ENCODE data around the gene UCN3.

Gene UCN3, protein sequence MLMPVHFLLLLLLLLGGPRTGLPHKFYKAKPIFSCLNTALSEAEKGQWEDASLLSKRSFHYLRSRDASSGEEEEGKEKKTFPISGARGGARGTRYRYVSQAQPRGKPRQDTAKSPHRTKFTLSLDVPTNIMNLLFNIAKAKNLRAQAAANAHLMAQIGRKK

DNA sequence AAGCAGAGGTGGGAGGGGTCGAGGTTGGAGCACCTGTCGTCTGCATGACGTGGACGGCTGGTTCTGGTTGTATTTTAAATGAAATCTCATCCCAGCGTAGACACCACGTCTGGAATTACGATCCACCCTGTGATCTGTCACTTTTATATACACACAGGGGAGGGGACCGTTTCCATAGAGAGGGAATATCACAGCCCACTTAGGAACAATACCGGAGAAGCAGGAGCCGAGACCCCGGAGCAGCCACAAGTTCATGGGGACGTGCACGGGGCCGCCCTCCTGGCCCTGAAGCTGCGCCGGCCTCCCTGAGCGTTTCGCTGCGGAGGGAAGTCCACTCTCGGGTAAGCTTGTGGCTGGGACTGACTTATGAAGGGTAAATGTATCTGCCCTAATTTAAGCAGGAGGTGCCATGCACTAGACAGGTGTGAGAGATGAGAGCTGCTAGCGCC, at the start of gene UCN3:
TSS of gene UCN3 (plus strand) at position 77 of the 449 bp plus-strand sequence. CDS start 8,755 bp downstream, outside the sequence.
- Mint-ChIP-seq H3K4me3 (no peak within 1 kb of the TSS), H3K9me3 (peaks cover 7% of the 10 kb centered on the region), H3K4me1 (ENCODE audit: low read depth) (no peaks in the 10 kb centered on the region), H3K27ac (no peak within 1 kb of the TSS), H3K27me3 (ENCODE audit: low read depth) (peaks cover 26% of the 10 kb centered on the region), H3K36me3 (ENCODE audit: low read depth) (no peaks in the 10 kb centered on the region)
- DNase-seq (ENCODE audit: low spot score): no peak

DNA sequence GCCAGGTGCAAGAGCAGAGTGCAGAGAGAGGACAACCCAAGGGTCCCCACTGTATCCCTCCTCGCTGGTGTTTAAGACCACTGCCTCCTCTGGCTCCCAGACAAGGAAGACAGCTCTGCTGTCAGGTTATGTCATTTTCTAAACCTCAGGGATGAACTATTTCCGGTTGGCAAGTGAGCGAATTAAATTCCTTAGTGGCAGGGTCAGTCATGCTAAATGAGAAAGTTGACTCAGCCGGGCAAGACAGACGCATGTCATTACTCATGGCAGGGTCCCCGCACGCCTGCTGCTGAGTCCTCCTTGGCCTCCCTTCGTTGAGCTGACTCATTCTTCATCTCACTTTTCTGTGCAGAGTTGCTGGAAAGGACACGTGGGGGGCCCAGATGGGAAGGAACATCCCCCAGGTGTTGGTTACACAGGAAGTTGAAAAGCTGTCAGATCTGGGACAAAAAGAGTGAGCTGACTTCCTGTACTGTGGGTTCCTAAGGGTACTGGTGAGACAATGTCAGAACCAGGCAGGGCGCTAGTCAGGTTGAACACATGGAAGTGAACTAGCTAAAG, 47.1 kb upstream of the UCN3 start:
- peak overlapping the region; percentile 76 for H3K27ac Mint-ChIP-seq
- peaks cover 2% of the 10 kb centered on the region for H3K27me3 Mint-ChIP-seq (ENCODE audit: low read depth)
- H3K9me3 Mint-ChIP-seq: peaks cover 12% of the 10 kb centered on the region
- peak; percentile 71 for DNase-seq (ENCODE audit: low spot score)
- peaks cover 4% of the 10 kb centered on the region for H3K36me3 Mint-ChIP-seq (ENCODE audit: low read depth)
- H3K4me1 Mint-ChIP-seq (ENCODE audit: low read depth): peaks cover 30% of the 10 kb centered on the region
- peak overlapping the region; percentile 41 for H3K4me3 Mint-ChIP-seq

DNA sequence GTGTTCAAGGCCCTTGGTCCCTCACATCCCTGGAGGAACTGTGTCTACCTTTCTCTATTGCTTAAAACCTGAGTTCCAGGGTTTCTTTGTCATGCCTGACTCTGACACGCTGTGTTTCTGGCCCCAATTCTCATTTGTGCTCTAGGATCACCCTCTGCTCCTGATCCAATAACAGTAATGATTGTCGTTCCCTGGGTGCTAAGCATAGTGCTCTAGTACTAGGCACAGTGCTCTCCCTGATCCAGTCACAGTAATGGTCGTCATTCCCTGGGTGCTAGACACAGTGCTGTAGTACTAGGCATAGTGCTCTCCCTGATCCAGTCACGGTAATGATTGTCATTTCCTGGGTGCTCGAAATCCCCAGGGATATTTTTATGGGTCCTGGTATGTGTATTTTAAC, 46.6 kb upstream of the UCN3 start:
- H3K27ac Mint-ChIP-seq: peak overlapping the region; percentile 76
- no peak for DNase-seq (ENCODE audit: low spot score)
- peaks cover 30% of the 10 kb centered on the region for H3K4me1 Mint-ChIP-seq (ENCODE audit: low read depth)
- H3K4me3 Mint-ChIP-seq: peak overlapping the region; percentile 41
- peaks cover 10% of the 10 kb centered on the region for H3K9me3 Mint-ChIP-seq
- H3K27me3 Mint-ChIP-seq (ENCODE audit: low read depth): peaks cover 2% of the 10 kb centered on the region
- peaks cover 2% of the 10 kb centered on the region for H3K36me3 Mint-ChIP-seq (ENCODE audit: low read depth)

DNA sequence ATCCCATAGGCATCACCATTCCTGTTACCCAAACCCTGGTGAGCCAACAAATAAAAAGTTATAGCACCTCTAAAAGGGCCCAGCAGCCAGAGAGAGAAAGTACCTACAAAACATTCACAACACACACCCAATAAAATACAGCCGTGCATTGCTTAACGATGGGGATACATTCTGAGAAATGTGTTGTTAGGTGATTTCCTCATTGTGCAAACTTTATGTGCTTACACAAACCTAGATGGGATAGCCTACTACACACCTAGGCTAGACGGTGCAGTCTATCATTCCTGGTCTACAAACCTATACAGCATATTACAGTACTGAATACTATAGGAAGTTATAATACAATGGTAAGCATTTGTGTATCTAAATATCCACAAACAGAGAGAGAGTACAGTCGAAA, 44.9 kb upstream of the UCN3 start:
- peaks cover 20% of the 10 kb centered on the region for H3K4me1 Mint-ChIP-seq (ENCODE audit: low read depth)
- DNase-seq (ENCODE audit: low spot score): no peak
- no peak overlapping the region for H3K4me3 Mint-ChIP-seq
- H3K9me3 Mint-ChIP-seq: peaks cover 8% of the 10 kb centered on the region
- peaks cover 2% of the 10 kb centered on the region for H3K27me3 Mint-ChIP-seq (ENCODE audit: low read depth)
- peaks cover 1% of the 10 kb centered on the region for H3K36me3 Mint-ChIP-seq (ENCODE audit: low read depth)
- H3K27ac Mint-ChIP-seq: no peak overlapping the region

DNA sequence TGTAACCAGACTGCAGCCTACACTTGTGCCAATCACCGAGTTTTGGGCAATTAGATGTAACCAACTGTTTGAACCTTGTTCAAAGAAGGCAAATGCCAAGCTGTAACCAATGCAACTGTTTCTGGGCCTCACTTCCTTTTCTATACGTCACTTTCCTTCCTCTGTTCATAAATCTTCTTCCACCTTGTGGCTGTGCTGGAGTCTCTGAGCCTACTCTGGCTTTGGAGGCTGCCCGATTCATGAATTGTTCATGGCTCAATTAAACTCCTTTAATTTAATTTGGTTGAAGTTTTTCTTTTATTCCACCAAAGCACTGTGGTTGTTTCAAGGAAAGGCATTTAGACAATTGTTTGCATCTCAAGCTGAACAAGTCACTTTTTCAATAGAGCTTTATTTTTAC, 43.5 kb upstream of the UCN3 start:
- H3K9me3 Mint-ChIP-seq: peaks cover 8% of the 10 kb centered on the region
- H3K27me3 Mint-ChIP-seq (ENCODE audit: low read depth): peaks cover 2% of the 10 kb centered on the region
- no peak overlapping the region for H3K4me3 Mint-ChIP-seq
- H3K4me1 Mint-ChIP-seq (ENCODE audit: low read depth): peaks cover 20% of the 10 kb centered on the region
- no peak overlapping the region for H3K27ac Mint-ChIP-seq
- no peak for DNase-seq (ENCODE audit: low spot score)
- peaks cover 1% of the 10 kb centered on the region for H3K36me3 Mint-ChIP-seq (ENCODE audit: low read depth)

DNA sequence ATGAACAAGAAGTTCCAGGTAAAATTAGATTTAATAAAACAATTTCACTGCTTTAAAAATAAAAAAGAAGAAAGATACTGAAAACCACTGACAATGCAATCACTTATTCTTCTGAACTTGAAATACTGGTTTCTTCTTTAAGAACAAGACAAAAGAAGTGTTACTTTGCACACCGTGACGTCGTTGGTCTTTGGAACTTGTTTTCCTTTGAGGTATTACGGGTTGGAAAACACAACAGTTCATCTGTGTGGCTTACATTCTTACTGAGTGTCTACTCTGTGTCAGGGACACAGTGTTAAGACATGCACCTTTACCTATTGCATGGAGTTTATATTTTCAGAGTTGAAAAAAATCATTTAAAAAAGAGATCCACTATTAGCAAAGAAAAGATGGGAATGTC, 41.3 kb upstream of the UCN3 start:
- Mint-ChIP-seq H3K9me3 (peaks cover 8% of the 10 kb centered on the region), H3K27ac (no peak overlapping the region), H3K27me3 (ENCODE audit: low read depth) (peaks cover 2% of the 10 kb centered on the region), H3K4me3 (no peak overlapping the region), H3K4me1 (ENCODE audit: low read depth) (peaks cover 4% of the 10 kb centered on the region), H3K36me3 (ENCODE audit: low read depth) (peaks cover 1% of the 10 kb centered on the region)
- no peak for DNase-seq (ENCODE audit: low spot score)

DNA sequence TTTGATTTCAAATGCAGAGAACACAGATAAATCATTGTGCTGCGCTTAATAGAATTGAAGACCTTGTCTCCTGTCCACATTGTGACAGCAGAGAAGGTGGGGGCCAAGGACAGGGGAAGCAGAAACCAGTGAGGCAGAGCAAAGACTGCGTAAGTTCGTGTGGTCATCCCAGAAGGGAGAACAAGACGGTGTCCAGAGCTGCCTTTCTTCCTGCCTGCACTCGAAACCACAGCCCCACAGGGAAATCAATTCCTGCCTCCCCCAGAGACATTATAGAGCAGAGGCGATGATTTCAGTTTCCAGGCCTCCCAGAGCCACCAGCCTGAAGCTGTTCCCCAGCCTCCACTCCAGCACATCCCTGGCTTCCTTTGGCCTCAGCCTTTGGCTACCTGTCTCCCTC, 39.7 kb upstream of the UCN3 start:
- Mint-ChIP-seq H3K27ac (no peak overlapping the region), H3K4me1 (ENCODE audit: low read depth) (no peaks in the 10 kb centered on the region), H3K27me3 (ENCODE audit: low read depth) (peaks cover 4% of the 10 kb centered on the region), H3K36me3 (ENCODE audit: low read depth) (peaks cover 1% of the 10 kb centered on the region), H3K4me3 (no peak overlapping the region), H3K9me3 (peaks cover 8% of the 10 kb centered on the region)
- DNase-seq (ENCODE audit: low spot score): no peak

DNA sequence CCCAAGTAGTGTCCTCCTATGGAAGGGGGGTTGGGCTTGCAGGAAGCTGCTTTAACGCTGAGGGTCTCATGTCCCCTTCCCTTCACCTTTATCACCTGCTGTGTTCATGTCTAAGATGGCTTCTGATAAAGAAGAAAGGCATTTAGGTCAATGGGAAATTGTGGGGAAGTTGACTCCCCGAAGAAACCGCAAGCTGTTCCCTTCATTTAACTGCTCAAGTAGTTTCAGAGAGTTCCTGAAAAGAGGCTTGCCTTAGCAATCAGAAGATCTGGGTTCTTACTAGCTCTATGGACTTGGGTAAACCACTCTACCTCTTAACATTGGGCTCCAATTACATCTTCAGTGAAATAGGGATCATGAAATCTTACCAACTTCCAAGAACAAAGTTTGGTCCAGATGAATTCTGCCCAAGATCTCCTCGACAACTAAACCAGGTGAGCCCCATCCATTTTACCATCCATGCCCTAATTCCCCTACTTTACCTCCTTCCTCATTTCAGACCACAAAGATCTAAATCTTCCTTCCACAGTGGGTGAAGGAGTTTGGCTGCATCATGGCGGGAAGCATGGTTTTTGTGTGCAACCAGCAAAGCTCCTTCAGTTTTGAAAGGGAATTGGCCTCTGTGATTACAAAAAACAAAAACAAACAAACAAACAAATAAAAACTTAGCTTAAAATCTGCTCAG, 30.4 kb upstream of the UCN3 start:
- H3K27me3 Mint-ChIP-seq (ENCODE audit: low read depth): peaks cover 12% of the 10 kb centered on the region
- H3K36me3 Mint-ChIP-seq (ENCODE audit: low read depth): no peaks in the 10 kb centered on the region
- H3K9me3 Mint-ChIP-seq: no peaks in the 10 kb centered on the region
- DNase-seq (ENCODE audit: low spot score): no peak
- H3K4me1 Mint-ChIP-seq (ENCODE audit: low read depth): peaks cover 6% of the 10 kb centered on the region
- H3K27ac Mint-ChIP-seq: no peak overlapping the region
- no peak overlapping the region for H3K4me3 Mint-ChIP-seq

DNA sequence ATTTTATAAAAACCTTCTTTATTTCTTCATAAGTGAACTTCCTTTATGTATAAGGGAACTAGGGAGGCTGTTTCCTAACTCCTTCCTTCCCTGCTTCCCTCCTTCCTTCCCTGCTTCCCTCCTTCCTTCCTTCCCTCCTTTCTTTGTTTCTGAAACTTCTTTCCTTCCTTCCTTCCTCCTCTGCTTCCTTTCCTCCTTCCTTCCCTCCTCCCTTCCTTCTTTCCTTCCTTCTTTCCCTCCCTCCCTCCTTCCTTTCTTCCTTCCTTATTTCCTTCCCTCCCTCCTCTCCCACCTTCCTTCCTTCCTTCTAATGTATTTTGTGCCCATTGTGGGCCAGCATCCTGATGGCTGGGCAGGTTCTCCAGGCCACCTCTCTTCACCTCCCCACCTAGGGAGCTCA, 26.8 kb upstream of the UCN3 start:
- no peak overlapping the region for H3K27ac Mint-ChIP-seq
- peaks cover 6% of the 10 kb centered on the region for H3K4me1 Mint-ChIP-seq (ENCODE audit: low read depth)
- no peak for DNase-seq (ENCODE audit: low spot score)
- peaks cover 8% of the 10 kb centered on the region for H3K27me3 Mint-ChIP-seq (ENCODE audit: low read depth)
- no peaks in the 10 kb centered on the region for H3K36me3 Mint-ChIP-seq (ENCODE audit: low read depth)
- no peak overlapping the region for H3K4me3 Mint-ChIP-seq
- no peaks in the 10 kb centered on the region for H3K9me3 Mint-ChIP-seq

DNA sequence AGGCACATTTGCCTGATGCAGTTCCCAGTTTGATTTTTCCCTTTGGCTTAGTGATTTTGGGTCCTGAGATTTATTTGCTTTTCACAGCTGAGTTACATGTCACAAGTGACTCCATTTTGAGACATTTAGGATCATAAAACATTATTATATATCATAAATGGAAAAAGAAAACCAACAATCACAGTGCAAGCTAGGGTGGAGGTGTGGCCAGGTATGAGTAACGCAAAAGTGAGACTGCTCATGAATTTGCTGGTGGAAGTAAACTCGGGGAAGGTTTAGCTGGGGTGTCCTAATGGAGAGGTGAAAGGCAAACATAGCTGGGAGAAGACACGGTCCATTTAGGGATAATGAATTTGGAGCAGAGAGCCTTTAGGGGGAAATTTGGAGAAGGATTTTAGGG, 21.7 kb upstream of the UCN3 start:
- DNase-seq (ENCODE audit: low spot score): no peak
- peaks cover 6% of the 10 kb centered on the region for H3K27me3 Mint-ChIP-seq (ENCODE audit: low read depth)
- no peaks in the 10 kb centered on the region for H3K36me3 Mint-ChIP-seq (ENCODE audit: low read depth)
- no peak overlapping the region for H3K27ac Mint-ChIP-seq
- no peak overlapping the region for H3K4me3 Mint-ChIP-seq
- H3K9me3 Mint-ChIP-seq: no peaks in the 10 kb centered on the region
- H3K4me1 Mint-ChIP-seq (ENCODE audit: low read depth): no peaks in the 10 kb centered on the region

DNA sequence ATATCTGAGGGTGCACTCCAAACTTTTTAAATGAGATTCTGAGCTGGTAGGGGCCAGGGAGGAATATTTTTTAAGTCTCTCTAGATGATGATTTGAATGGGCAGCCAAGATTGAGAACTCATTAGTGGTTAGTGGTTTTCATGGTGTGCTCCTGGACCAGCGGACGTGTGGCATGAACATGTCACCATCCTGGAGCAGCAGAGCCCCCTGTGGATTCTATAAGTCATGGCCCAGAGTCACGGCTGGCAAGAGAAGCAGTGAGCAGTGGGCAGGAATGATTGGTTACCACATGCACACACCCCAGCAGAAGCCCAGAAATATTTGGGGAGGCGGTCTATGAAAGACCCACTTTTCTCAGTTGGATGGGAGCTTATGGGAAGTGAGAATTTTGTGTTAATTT, 21.2 kb upstream of the UCN3 start:
- H3K27me3 Mint-ChIP-seq (ENCODE audit: low read depth): peaks cover 3% of the 10 kb centered on the region
- no peak for DNase-seq (ENCODE audit: low spot score)
- H3K27ac Mint-ChIP-seq: no peak overlapping the region
- no peaks in the 10 kb centered on the region for H3K36me3 Mint-ChIP-seq (ENCODE audit: low read depth)
- H3K9me3 Mint-ChIP-seq: no peaks in the 10 kb centered on the region
- no peaks in the 10 kb centered on the region for H3K4me1 Mint-ChIP-seq (ENCODE audit: low read depth)
- H3K4me3 Mint-ChIP-seq: no peak overlapping the region

DNA sequence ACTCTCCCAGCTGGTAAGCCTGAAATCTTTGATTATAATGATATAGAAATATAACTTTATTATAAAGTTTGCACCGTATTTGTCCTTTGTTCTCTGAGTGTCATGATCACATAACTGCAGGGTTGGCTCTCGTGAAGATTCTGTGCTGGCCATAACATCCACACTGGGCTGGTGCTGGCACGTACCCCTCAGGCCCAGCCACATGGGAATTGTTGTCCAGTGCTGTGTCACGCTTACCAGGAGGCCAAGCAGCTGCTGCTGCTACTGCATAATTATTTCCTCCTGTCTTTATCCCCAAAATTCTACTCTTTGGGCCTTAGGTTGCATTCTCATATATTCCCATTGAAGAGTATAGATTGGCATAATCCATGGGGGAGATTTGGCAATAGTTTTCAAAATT, 20.8 kb upstream of the UCN3 start:
- H3K4me1 Mint-ChIP-seq (ENCODE audit: low read depth): no peaks in the 10 kb centered on the region
- peaks cover 3% of the 10 kb centered on the region for H3K27me3 Mint-ChIP-seq (ENCODE audit: low read depth)
- H3K9me3 Mint-ChIP-seq: no peaks in the 10 kb centered on the region
- H3K36me3 Mint-ChIP-seq (ENCODE audit: low read depth): no peaks in the 10 kb centered on the region
- H3K4me3 Mint-ChIP-seq: no peak overlapping the region
- no peak overlapping the region for H3K27ac Mint-ChIP-seq
- DNase-seq (ENCODE audit: low spot score): no peak

DNA sequence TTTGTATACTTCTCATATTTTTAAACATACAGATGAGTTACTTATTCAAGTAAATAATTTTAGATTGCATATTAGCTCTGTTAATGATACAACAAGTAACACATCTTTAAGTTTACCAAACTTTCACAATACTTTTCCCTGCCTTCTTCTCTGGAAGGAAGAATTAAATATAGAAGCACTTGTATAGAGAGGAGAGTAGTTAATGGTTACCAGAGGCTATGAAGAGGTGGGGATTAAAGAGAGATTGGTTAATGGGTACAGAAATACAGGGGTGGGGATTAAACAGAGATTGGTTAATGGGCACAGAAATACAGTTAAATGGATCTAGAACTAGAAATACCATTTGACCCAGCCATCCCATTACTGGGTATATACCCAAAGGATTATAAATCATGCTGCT, 20.0 kb upstream of the UCN3 start:
- H3K9me3 Mint-ChIP-seq: no peaks in the 10 kb centered on the region
- no peaks in the 10 kb centered on the region for H3K4me1 Mint-ChIP-seq (ENCODE audit: low read depth)
- no peaks in the 10 kb centered on the region for H3K36me3 Mint-ChIP-seq (ENCODE audit: low read depth)
- peaks cover 3% of the 10 kb centered on the region for H3K27me3 Mint-ChIP-seq (ENCODE audit: low read depth)
- no peak overlapping the region for H3K4me3 Mint-ChIP-seq
- DNase-seq (ENCODE audit: low spot score): no peak
- no peak overlapping the region for H3K27ac Mint-ChIP-seq

DNA sequence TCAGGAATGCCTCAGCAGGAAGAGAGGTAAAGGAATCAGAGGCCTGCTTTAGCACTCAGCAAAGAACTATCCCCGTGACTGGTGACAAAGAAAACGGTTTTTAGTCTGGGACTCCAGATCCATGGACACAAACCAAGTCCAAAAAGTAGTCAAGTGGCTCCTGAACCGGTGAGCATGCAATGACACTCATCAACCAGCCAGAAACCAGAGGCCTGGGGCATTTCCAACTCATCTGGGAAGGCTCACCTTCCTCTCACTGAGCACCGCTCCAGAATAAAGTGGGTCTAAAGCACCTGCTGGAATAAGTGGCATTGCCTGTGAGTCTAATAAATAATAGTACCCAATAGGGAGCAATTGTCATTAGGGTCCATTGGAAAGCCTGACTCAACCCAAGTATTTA, 17.9 kb upstream of the UCN3 start:
- no peak overlapping the region for H3K27ac Mint-ChIP-seq

More for the DNA sequence above, 17.9 kb upstream of the UCN3 start:
- H3K4me3 Mint-ChIP-seq: no peak overlapping the region
- no peaks in the 10 kb centered on the region for H3K4me1 Mint-ChIP-seq (ENCODE audit: low read depth)
- H3K36me3 Mint-ChIP-seq (ENCODE audit: low read depth): no peaks in the 10 kb centered on the region
- no peak for DNase-seq (ENCODE audit: low spot score)
- H3K27me3 Mint-ChIP-seq (ENCODE audit: low read depth): peaks cover 2% of the 10 kb centered on the region
- H3K9me3 Mint-ChIP-seq: no peaks in the 10 kb centered on the region

All from T-helper 2 cell treated with Interferon-gamma antibody and Interleukin-4, amounts not matched to agents 5 μg/mL and 100 μg/mL, for 36 hours (primary cell).